Vagina (tissue), 2 donors: ENCODE measurements around the gene UNC119B. TPM values are rescaled to one million over a fixed set of nuclear protein-coding genes. Genes with fewer than 3 reads are reported as not detected.

ENCODE experiments used
- DNase-seq, 2 donors: peaks; one replicate each; pipeline ENCODE4 v3.0.0-alpha.2; 2017; ENCODE audit errors: extremely low spot score in 2 of 2
- H3K27ac ChIP-seq: fragments of 200-600 bp; sonication (generic); one replicate; pipeline ENCODE4 v1.5.1; 2019
- H3K27me3 ChIP-seq: fragments of 200-600 bp; sonication (generic); one replicate; pipeline ENCODE4 v1.5.1; 2019
- H3K36me3 ChIP-seq, 2 donors: fragments of 200-600 bp; sonication (generic); one replicate each; pipeline ENCODE4 v1.5.1; 2017 to 2019
- H3K4me1 ChIP-seq: fragments of 200-600 bp; sonication (generic); one replicate; pipeline ENCODE4 v1.5.1; 2019
- H3K4me3 ChIP-seq, 2 donors: fragments of 200-600 bp; sonication (generic); 1 replicate in 1 of 2; 2 replicates in 1 of 2; pipeline ENCODE4 v1.5.1; 2016 to 2019
- H3K9me3 ChIP-seq: fragments of 200-600 bp; sonication (generic); one replicate; pipeline ENCODE4 v1.5.1; 2019
- POLR2A ChIP-seq, 2 donors: fragments of 450-650 bp; IDR thresholded peaks; one replicate each; pipeline ENCODE4 v1.6.1; 2017; ENCODE audit warnings: antibody characterized with exemption in 2 of 2, mild to moderate bottlenecking in 2 of 2, moderate library complexity in 2 of 2
- POLR2AphosphoS5 ChIP-seq, 2 donors: sonication (generic); formaldehyde crosslinking; IDR thresholded peaks; one replicate each; pipeline ENCODE4 v1.9.0; 2017; ENCODE audit warnings: antibody characterized with exemption in 2 of 2, mild to moderate bottlenecking in 2 of 2, low read depth in 1 of 2; ENCODE audit not compliant: insufficient read depth in 1 of 2
- intact Hi-C: fragments of 100-400 bp; cut with DNase I; formaldehyde crosslinking; loops from one replicate; pipeline ENCODE4 v1.15.1; 2023
- total RNA-seq: library from RNA; depleted of rRNA; stranded (reverse); fragments of >200 nt; gene quantifications from one replicate; pipeline ENCODE4 v1.2.3, GENCODE V29; 2016
- TF ChIP-seq, protein P1 (sequence below), 3 experiments: fragments of 450-650 bp in 2 of 3; fragments of 200-600 bp in 1 of 3; sonication (generic) in 1 of 3; IDR thresholded peaks; one replicate each; pipeline ENCODE4 v1.5.1; 2017 to 2019; ENCODE audit warnings: antibody characterized with exemption in 3 of 3, mild to moderate bottlenecking in 2 of 3, moderate library complexity in 2 of 3

The UNC119B gene
- total RNA-seq, 1 donor from 2014 or later, result 16.0 TPM

DNA sequence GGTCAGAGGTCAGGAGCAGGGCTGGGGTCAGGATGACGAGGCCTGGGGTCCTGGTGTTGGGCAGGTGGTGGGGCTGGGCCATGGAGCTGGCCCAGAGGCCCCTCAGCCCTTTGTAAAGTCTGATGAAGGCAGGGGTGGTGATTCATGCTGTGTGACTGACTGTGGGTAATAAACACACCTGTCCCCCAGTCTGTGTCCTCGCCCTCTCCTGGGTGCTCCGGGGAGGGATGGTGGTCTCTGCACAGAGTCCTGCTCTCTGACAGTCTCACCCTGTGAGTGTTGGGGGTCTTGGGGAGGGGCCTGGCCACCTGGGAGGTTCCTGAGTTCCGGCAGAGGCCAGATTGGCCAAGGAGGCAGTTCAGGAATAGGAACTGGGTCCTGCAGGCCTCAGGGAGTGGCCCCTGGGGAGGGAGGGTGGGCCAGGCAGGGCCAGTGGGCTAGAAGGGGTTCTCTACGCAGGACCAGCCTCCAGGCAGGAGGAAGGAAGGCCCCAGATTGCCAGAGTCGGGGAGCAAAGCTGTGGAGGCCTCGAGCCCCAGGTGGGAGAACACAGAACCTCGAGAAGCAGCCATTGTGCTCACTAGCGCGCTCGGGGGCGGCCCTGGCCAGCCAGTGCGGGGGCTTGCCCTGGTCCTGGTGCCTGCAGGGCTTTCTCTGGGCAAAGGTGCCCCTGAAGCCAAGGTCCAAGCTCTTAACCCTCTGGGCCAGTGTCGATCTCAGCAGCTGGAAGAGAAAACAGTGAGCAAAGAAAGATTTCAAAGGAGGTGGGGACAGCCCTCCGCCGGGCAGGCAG is 29.8 kb downstream of the UNC119B start:
- TF ChIP-seq, protein P1, sequence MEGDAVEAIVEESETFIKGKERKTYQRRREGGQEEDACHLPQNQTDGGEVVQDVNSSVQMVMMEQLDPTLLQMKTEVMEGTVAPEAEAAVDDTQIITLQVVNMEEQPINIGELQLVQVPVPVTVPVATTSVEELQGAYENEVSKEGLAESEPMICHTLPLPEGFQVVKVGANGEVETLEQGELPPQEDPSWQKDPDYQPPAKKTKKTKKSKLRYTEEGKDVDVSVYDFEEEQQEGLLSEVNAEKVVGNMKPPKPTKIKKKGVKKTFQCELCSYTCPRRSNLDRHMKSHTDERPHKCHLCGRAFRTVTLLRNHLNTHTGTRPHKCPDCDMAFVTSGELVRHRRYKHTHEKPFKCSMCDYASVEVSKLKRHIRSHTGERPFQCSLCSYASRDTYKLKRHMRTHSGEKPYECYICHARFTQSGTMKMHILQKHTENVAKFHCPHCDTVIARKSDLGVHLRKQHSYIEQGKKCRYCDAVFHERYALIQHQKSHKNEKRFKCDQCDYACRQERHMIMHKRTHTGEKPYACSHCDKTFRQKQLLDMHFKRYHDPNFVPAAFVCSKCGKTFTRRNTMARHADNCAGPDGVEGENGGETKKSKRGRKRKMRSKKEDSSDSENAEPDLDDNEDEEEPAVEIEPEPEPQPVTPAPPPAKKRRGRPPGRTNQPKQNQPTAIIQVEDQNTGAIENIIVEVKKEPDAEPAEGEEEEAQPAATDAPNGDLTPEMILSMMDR (IDR thresholded peaks at IDR 0.05), result no peak
- TF ChIP-seq POLR2A (IDR thresholded peaks at IDR 0.05) (no peak), POLR2AphosphoS5 (IDR thresholded peaks at IDR 0.05; ENCODE audit: insufficient read depth in 1 of 2, low read depth in 1 of 2) (no peak)
- H3K27ac ChIP-seq, result no peak overlapping the region
- no peak for DNase-seq
- H3K36me3 ChIP-seq, result no peaks in the 10 kb centered on the region
- H3K4me1 ChIP-seq, result no peaks in the 10 kb centered on the region
- no peak overlapping the region for H3K4me3 ChIP-seq
- no peaks in the 10 kb centered on the region for H3K27me3 ChIP-seq
- H3K9me3 ChIP-seq, result no peaks in the 10 kb centered on the region
- intact Hi-C loops, result no loop called here

- Histone ChIP-seq H3K4me1 (no peaks in the 10 kb centered on the region), H3K27ac (no peak overlapping the region), H3K4me3 (no peak overlapping the region), H3K9me3 (no peaks in the 10 kb centered on the region), H3K36me3 (no peaks in the 10 kb centered on the region), H3K27me3 (no peaks in the 10 kb centered on the region)
- no peak for TF ChIP-seq POLR2A (IDR thresholded peaks at IDR 0.05)
- DNase-seq, result no peak
- intact Hi-C loops, result no loop called here
Observed at GRCh38 chr12:120740871-120741270, 30.6 kb downstream of the UNC119B start.

DNA sequence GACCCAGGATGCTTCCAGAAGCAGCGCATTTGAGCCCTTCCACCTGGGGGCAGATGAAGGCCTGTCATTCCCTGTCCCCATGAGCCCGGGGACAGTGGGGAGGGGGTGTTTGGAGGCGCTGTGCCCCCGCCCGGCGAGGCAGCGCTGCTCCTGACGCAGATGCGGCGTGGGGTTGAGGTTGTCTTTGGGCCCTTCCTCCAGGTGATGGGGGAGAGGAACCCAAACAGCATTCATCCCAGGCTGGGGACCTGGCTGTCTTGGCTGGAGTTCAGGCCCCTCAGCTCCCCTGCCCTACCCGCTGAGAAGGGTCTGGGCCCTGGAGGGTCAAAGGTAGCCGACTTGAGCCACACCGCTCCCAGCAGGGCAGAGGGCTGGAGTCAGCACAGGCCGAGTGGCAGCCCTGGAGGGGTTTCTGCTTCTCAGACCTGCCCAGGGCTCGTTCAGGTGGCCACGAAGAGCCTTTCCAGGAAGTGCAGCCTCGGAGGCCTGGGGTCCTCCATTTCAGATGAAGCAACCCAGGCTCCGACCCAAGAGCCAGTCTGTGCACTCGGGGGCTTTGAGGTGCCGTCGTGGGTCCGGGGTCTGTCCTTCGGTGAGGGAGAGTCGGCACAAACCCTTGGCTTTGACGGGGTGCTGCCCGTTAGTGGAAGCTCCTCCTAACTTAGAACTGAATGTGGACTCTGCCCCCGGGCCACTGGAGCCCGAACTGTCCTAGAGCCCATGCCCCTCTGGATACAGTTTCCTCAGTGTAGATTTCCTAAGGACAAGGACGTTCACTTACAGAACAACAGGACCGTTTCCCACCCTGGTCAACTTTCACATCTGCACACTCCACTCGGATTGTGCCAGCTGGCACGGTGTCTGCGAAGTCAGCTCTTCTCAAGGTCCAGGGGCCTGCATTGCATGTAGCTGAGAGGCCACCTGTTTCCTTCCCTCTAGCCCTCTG is 31.5 kb downstream of the UNC119B start:
- DNase-seq, result no peak
- no peak for TF ChIP-seq POLR2A (IDR thresholded peaks at IDR 0.05)
- TF ChIP-seq POLR2AphosphoS5 (IDR thresholded peaks at IDR 0.05; ENCODE audit: insufficient read depth in 1 of 2, low read depth in 1 of 2), result no peak
- TF ChIP-seq, protein P1 (IDR thresholded peaks at IDR 0.05), result no peak
- no peak overlapping the region for H3K27ac ChIP-seq
- H3K27me3 ChIP-seq, result no peaks in the 10 kb centered on the region
- no peaks in the 10 kb centered on the region for H3K9me3 ChIP-seq
- intact Hi-C loops, result no loop called here
- H3K4me1 ChIP-seq, result no peaks in the 10 kb centered on the region
- H3K36me3 ChIP-seq, result no peaks in the 10 kb centered on the region
- H3K4me3 ChIP-seq, result no peak overlapping the region

GRCh38 chr12:120744922-120745493 is 34.8 kb downstream of the UNC119B start:
- H3K4me3 ChIP-seq, result no peak overlapping the region
- H3K9me3 ChIP-seq, result no peaks in the 10 kb centered on the region
- DNase-seq, result no peak
- no peaks in the 10 kb centered on the region for H3K27me3 ChIP-seq
- H3K27ac ChIP-seq, result no peak overlapping the region
- H3K36me3 ChIP-seq, result no peaks in the 10 kb centered on the region
- TF ChIP-seq POLR2A (IDR thresholded peaks at IDR 0.05), result no peak
- TF ChIP-seq, protein P1 (IDR thresholded peaks at IDR 0.05), result no peak
- TF ChIP-seq POLR2AphosphoS5 (IDR thresholded peaks at IDR 0.05; ENCODE audit: insufficient read depth in 1 of 2, low read depth in 1 of 2), result no peak
- no peaks in the 10 kb centered on the region for H3K4me1 ChIP-seq
- intact Hi-C loops, result no loop called here

DNA sequence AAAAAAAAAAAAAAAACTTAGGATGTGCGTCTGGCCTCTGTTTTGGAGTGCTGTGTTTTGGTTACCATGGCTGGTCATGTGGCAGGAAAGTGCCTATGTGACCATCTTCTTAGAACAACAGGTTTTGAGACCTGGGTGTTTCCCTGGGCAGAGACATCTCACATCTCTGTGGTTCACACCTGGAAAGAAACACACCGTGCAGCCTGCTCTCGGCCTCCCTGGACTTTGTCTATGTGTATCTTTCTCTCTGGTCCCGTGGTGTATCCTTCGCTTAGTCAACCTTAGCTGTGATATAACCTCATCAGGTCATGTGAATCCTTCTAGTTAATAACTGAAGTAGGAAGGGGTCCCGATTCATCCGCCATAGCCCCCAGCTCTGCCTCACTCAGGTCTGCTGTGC is 38.0 kb downstream of the UNC119B start:
- Histone ChIP-seq H3K36me3 (no peaks in the 10 kb centered on the region), H3K27ac (no peak overlapping the region), H3K9me3 (no peaks in the 10 kb centered on the region), H3K4me3 (no peak overlapping the region), H3K27me3 (no peaks in the 10 kb centered on the region), H3K4me1 (no peaks in the 10 kb centered on the region)
- no peak for DNase-seq
- TF ChIP-seq POLR2A (IDR thresholded peaks at IDR 0.05), result no peak
- intact Hi-C loops, result no loop called here
